Activated naive CD4-positive, alpha-beta T cell treated with anti-CD3 and anti-CD28 coated beads, Interleukin-2, amount 50 U/mL, for 16 hours (primary cell): Measurements from ENCODE around the gene ZNF827.

Source experiments
- DNase-seq: peaks from one replicate; pipeline ENCODE4 v3.0.0-alpha.2; 2020

Gene ZNF827

DNA sequence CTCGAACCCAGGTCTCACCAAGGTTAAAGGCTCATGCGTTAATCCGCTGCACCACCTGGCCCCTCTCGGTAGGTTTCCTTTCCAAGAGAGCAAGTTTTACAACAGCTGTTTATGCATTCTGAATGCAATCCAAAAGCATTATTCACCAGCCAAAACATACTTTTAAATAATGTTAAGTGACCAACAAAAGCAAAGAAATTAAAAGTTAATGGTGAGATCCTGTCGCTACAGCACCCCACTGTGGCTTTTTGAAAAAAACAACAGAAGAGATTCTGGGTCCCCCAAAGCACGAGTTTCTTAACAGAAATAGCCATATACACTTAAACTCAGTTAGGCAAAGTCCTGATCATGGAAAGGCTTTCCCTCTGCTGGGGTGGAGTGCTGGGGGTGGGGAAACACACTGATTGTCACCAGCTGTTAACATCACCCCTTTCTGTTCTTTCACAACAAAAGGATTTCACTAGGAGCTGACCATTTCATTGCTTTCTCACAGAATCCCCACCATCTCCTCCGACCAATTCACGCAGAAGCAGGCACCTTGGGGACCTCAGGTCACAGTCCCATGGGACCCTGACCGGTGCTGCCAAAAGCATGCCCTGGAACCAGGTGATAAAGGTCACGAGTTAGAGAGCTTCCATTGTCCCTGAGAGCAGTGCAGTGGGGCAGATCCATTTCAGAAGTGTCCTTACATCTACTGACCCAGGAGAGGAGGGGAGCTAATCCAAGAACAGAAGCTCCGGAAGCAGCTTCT lies 51.2 kb downstream of the ZNF827 start:
- no peak for DNase-seq

DNA sequence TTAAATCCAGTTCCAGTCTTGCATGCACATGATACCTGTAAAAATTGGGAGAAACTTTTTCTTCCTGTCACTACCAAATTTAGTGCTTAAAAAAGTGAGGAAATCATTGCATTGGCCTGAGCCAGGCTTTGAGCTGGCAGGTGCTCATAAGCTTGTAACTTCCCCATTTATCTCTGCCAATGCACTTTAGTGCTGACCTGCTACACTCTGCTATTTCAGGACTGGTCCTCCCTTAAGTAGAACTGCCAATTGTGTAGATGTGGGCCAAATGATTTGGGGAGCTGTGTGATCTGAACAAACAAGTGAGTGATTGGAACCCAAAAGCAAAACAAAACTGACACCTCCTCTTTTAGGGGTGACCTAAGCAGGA lies 51.8 kb downstream of the ZNF827 start:
- no peak for DNase-seq

DNA sequence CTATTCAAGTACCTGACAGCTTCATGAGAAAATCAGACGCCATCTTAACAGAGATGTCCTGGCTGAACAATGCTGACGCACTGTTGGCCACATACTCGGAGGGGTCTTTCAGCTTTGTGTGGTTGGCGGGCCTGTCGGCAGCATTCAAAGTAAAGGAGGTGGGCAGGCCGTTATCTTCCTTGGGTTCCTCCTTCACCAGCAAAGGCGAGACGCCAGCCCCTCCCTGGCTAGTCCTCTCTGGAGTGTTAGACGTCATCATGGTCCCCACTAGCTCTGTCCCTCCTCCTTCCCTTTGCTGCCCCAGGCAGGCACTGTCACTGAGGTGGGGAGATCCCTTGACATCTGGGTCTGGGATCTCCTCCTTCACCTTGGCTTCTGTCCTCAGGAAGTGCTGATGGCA lies 53.0 kb downstream of the ZNF827 start:
- no peak for DNase-seq

DNA sequence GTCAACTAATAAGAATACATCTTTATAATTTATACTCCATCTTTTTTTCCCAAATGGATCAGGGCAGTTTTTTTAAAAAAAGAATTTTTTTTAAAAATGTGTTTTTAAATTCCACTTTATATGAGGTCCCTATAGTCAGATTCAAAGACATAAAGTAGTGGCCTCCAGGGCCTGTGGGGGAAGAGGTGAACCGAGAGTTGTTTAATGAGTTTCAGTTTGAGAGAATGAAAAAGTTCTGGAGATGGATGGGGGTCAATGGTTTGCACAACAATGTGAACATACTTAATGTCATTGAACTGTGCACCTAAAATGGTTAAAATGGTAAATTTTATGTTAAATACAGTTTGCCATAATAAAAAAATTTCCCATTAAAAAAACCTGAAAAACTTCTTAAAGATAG lies 53.8 kb downstream of the ZNF827 start:
- DNase-seq, result no peak

DNA sequence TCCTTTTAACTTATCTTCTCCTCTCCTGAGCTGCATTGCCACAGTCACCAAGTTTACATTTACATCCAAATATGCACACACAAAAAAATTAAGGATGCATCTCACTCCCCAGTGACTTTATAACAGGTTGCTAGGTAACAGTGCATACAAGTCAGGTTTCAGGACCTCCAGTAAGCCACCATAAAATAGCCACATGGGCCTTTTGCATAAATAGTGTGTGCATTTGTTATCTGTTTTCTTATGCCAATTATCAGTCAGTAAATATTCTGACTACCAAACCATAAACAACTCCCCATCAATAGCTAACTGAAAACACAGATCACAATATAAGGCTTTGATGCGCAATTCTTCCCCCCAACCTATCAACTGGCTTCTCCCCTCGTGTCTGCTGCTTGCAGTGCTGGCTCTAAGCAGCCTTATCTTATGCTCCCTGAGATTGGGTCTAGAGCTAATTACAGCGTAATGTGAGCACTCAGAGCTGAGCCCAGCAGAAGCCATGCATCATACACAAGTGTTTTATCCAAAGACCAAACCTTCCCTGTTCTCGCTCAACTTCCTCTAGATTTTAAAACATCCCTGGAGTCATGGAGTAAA lies 55.4 kb downstream of the ZNF827 start:
- DNase-seq, result no peak

DNA sequence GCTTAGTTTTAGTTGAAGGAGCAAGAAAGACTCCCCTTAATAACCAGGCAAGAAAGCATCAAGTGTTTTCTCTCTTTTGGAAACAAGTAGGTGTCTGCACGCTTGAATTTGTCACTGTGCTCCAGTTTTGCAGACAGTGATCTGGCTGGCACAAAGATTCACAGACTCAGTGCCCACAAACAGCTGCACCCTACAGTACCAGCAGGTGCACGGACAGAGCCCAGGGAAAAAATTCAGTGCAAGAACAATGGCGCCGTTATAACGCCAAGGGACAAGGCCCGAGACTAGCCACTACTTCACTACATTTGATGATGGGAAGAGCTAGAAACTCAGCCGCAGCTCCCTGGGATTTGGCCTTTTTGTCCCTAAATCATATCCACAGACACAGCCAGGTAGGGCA lies 56.0 kb downstream of the ZNF827 start:
- DNase-seq, result no peak

DNA sequence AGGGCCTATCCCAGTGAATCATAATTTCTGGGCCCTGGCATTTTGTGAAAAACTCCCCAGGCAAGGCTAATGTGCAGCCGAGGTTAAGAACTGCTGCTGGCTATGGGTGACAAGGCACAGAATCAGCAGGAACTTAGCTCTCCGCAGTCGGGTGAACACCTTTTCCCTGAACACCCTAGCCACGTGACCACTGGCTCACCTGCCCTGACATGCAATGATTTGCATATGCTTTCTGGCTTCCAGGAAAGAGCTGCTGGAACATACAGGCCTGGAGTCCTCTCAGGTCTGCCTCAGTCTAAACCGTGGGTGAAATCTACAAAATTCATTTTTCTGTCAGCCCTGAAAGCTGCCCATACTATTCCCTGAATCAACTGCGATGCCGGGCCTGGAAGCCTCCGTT lies 56.6 kb downstream of the ZNF827 start:
- DNase-seq, result no peak

DNA sequence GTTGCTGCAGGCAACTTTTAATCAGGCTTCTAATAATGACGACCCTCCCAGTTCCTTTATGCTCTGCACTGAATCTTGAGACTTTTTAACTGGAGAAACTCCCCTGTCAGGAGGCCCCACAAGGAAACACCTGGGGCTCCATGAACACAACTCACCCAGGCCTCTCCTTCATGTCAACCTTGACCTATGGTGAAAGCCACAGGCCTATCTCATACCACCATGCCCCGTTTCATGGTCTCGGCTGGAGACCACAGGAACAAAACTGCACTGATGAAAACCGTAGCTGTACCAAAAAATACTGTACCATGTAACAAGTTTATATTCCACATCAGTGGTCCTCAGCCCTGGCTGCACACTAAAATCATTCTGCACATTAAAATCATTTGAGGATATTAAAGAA lies 57.0 kb downstream of the ZNF827 start:
- no peak for DNase-seq

DNA sequence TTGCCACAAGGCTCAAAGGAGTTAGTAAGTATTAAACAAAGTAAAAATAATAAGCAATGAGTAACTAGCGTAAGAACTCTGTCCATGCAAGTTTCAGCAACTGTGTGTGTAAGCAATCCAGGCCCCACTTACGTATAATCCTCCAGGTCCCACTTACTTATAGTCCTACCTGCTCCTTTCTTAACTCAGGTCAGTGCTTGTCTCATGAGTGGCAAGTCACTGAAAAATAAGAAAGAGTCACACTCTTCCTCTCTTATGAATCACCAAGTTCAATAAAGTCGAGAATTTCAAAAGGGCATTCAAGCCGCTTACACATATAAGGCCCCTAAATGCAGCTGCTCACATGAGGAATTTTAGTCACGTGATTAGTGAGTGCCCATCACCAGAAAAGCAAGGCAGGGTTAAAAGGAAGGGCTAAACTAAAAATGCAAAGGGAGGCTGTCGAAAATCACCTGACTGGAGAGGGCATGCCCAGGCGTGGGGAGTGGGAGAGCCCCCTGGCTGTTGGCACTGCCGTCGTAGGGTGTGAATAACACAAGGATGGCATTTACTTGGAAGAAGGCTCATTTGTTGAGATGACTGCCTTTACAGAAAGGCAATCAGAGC lies 58.2 kb downstream of the ZNF827 start:
- DNase-seq, result no peak

DNA sequence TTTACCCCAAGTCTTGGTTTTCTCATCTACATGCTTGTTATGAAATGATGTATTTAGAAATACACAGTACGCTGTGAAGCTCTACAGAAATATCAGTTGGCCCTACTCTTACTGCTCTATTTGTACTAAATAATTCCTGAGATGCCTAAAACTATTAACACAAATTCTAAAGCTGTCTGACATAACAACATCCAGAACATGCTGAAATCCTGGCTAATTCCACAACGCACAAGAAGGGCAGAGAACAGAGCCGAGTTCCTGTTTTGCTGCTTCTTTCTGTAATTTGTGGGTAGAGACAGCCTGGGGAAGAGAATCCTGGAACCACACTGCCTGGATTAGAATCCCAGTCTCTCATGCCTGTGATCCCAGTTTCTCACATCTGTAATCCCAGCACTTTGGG lies 59.0 kb downstream of the ZNF827 start:
- no peak for DNase-seq

DNA sequence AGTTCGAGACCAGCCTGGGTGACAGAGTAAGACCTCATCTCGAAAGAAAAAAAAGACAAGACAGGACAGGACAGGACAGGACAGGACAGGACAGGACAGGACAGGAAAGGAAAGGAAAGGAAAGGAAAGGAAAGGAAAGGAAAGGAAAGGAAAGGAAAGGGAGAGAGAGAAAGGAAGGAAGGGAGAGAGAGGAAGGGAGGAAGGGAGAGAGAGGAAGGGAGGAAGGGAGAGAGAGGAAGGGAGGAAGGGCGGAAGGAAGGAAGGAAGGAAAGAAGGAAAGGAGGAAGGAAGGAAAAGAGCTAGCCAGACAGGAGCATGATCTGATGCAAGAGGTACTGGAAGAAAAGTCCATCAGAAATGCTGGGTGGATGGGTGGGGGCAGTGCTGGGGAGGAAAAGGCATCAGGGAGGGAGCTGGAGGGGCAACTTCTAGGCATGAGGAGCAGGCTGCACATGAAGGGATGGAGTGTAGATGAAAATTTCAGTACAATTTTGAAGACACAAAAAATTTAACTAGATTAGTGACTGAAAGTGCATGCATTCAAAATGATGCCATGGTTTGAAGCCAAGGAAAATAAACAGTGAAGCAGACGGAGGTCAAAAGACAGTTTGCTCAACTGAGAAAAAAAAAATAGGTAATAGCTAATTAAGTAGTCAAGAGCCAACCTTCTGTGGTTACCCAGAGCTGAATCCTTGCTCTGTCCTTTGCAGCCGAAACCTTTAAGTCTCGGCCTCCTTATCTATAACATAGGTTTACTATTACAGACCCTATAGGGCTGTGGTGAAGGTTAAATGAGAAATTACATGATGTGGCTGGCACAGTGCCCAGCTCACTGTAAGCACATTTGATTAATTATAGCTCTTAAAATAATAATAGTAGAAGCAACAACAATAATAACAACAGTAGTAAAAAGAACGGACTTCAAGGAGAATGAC lies 59.9 kb downstream of the ZNF827 start:
- no peak for DNase-seq

DNA sequence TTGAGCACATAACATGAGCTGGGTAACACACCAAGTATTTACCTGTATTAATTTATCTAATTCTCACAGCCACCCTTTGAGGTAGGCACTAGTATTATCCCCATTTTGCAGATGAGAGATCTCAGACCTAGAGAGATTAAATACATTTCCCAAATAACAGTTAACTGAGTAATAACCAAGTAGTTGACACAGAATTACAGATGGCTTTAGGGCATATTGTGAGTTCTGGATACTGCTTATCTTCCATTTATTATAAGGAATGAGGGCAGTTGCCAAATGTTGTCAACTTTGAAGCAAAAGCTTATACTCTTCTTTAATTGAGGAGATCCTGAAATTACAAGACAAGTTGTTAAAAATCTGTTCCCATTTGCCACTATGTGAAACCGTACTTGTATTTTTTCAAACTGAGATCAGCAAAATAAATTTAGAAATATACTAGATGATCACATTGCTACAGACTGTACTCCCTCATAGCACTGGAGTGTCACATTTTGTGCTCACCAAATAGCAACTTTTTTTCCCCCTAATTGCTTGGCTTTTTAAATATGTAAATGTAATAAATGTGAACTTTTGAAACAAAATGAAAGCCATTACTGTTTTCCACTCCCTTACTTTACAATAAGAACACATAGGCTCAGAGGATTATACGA lies 62.0 kb downstream of the ZNF827 start:
- DNase-seq, result no peak

DNA sequence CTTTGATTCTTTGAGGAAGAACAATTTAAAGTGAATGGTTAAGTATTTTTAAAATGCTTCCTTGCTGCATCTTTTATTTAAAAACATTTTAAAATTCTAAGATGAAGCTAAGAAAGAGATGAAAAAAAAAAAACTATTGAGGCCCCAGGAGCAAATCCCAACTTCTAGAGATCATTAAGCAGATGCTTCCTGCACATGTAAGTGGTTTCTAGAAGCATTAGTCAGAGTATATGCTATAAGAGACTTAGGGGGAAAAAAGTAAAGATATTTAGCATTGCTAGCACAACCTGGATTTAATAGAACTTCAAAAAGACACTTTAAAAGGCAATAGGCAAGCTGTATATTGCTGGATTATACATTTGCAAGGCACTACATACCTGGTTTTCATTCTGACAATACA lies 64.7 kb downstream of the ZNF827 start:
- no peak for DNase-seq

DNA sequence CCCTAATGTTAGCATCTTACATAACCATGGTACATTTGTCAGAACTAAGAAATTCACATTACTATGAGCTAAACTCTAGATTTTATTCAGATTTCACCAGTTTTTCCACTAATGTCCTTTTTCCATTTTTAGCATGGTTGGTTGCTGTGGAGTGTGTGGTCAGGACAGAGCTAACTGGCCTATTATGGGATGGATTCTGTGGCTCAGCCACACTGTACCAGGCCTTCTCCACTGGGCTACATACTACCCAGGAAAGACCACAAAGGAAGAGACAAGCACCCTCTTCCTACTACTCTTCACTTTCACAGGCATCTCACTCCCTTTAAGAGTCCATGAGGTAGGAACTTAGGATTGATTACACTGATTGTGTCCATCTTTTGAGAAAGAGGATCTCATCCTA lies 67.4 kb downstream of the ZNF827 start:
- DNase-seq, result no peak

DNA sequence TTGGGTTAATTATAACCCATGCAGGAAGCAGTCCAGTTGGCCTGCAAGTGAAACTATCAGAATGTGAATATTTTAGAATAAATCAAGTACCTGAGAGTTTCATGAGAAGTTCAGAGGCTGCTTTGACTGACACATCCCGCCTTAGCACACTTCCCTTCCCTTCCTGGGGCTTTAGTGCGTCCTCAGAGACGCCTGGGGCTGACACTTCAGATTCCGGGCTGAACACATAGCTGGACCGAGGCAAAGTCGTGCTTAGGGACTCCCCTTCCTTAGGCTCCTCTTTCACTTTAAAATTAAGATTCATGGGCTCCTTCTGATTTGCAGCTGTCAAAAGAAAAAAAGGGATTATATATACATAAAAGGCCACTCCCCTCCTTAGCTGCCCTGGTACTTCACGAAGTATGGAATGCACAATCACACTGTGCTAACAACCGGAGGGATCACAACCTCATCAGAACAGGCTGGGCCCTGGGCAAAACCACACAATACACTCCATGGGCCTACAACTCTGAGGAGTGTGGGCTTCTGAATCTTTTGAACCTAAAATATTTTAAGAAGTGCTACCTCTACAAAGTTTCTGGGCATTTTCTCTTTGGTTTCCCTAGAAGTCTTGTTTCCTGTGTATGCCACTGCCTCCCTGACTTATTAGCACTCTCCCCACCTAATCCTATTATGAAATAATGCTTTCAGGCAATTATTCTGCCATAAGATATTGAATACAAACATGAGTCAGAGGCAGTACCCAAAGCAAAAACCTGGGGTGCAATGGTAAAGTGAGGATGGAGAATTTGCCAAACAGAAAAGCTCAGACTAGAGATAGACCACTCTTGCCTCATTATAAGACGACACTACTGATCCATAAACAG lies 68.2 kb downstream of the ZNF827 start:
- DNase-seq, result no peak

DNA sequence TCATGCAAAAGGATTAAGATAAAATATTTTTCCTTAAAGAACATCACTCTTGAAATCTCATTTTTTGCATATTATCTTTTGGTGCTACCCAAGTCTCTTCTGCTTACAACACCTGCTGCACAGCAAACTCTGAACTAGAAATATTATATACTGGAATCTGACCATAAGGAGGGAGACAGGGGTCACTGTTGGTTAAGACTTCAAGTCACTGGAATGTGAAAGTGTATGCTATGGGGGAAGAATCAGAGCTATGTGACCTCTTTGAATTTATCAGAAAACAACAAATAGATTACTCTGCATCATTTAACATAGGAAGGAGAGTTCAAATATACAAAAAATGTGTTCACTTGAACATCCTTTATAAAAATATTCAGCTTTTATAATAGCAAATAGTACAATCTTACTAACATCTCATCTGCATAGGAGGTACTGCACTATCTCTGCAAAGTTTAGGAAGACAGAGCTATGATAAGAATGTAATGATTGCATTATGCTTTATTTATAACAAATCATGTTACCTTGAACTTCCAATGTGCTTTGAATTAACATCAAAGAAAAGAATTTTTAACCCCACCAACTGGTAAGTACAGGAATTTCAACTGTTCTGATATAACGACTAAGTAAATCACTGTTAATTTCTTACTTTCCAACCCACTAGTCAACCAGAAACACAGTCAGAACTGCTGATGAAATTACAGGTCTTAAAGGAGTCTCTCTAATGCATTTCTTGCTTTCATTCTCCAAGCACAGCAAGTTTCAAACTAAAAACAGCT lies 69.8 kb downstream of the ZNF827 start:
- no peak for DNase-seq

DNA sequence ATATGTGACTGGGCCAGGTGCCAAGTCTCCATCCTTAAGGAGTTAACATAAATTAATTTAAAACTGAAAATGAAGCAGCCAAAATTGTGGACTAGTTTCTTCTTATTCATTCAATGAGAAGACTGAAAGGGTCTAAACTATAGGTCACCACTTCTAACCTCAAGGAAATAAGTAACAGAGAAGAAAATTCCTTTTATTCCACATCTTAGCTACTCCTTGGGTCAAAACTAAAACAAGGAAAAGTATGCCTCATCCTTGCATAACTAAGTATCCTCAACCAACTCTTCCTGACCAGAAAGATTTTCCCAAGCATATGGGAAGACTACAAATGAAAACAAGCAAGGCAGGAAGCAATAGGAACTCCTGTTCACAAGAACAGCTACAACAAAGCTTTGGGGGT lies 71.2 kb downstream of the ZNF827 start:
- DNase-seq, result no peak

DNA sequence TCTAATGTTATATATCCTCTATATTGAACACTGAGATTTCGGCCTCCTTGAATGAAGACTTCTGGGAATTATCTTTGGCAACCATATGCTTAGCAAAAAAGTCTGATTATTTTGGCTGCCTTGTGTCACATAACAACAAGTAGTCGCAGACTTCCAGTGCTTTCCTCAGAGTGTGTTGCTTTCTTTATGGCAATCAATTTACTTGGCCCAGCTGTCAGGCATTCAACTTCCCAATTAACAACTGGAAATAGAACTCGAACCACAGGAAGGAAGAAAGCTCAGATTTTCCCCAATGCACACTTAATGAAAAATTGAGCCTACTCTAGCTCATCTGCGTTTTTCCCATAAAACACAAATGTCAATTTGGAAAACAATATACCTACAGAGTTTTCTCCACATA lies 71.6 kb downstream of the ZNF827 start:
- DNase-seq, result no peak

DNA sequence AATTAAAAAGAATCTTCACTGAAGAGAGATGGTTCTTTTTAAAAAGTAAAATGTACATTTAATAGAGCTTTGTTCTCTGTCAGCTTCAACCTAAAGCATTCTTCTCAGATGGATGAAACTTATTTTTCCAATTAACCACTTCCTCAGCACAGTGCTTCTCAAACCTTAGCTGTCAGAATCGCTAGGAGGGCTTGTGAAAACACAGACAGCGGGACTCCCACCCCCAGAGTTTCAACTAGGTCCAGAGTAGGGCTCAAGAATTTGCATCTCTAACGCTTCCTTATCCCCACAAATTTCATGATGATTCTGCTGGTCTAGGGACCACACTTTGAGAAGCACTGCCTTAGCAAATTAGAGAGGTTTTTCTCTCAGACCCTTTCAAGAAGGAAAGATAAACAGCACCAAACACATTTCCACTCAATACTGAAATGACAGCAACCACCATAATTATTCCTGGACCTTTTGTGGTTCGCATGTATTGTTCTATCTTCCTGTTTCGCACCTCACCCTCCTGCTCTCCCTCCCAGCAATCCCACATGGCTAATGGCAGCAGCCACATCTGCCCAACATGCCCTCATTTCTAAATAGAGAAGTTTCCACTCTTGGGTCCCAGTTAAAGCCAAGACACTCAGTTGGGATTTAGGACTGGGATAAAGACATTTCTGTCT lies 73.2 kb downstream of the ZNF827 start:
- no peak for DNase-seq

DNA sequence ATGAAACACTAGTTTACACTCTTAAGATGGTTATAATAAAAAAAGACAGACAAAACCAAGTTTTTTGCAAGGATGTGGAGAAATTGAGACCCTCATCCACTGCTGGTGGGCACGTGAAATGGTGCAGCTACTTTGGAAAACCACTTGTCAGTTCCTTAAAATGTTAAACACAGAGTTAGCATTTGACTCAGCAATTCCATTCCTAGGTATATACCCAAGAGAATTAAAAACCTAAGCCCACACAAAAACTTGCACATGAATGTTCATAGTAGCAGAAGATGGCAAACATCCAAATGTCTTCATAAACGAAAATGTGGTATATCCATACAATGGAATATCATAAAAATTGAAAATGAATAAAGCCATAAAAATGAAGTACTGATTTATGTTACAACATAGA lies 75.4 kb downstream of the ZNF827 start:
- DNase-seq, result no peak
